HL-60/S4 (cell line): ENCODE results near the gene CDH13.
"Not testable (repeated sequence)": the region's sequence is repeated elsewhere in the genome, so short reads cannot be mapped to it uniquely, and the experiment has no call there.

Experiments
- in situ Hi-C: fragments of 300-500 bp; cut with MboI; formaldehyde crosslinking; loops from 2 replicates; pipeline ENCODE4 v1.14.3; 2022; ENCODE audit warnings: low sequenced_read_pairs

Gene CDH13

DNA sequence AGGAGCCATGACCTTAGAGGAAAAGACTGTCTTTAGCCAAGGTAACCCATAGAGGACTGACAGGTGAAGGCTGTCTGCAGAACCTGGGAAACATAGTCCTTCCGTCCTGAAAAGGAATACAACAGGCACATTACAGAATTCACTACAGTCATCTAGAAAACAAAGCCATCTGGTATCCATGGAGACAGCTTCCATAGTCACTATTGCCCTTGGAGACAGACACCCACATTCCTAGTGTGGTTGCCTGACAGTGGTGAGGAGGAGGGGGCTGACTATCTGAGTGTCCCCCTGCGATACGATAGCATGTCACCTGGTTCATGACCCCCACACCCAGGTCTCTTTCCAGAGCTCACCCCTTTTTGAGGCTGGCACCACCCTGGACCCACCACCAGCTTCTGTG lies 254.7 kb downstream of the CDH13 start:
- in situ Hi-C loops, result no loop called here

DNA sequence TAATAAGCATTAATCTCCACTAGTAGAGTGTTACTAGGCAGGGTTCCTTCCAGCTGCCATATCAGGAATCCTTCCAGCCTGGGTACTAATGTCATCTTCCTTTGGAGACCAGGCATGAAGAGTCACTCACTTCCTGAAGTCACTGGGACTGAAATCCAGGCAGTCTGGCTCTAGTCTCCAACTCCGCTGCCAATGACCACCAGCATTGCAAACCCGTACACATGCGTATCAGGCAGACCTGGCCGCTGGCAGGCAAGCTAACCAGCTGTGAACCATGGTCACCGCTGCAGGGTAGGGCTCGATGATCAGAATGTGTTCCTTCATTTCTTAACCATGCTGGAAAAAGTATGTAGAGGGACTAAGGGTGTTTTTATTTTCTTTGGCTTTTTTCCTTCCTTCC lies 255.5 kb downstream of the CDH13 start:
- in situ Hi-C loops, result no loop called here

DNA sequence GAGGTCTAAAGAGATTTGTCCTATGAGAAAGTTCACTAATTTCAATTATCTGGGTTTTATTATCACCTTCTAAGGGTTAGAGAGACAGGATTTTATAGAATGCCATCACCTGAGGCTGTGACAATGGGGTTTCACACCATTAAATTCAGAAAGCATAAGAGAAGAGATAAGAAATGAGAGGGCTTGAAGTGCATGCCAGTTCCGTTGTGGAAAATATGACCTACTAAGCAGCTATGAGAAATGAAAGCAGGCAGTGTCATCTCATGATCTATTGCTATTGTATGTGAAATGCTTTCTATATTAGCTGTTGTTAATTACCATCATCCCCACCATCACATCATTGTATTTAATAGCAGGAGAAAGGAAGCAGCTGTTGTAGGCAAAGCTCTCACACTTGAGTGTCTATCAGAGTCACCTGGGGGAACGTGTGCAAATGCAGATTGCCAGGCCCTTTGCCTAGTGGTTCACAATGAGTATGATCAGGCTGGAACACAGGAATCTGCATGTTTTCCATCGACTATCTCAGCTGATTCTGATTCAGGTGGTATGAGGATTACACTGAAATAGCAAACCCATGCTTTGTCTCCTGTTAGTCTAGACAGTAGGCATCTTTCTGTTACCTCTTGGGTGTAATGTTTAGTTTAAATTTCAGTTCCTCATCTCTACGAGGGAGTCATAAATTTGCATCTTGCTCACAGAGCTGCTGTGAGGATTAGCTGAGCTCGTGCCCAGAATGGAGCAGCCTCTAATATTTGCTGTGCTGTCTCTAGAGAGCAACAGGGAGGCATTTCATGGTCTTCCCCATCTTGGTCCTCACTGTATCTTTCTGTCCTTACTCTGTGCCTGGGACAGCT lies 256.4 kb downstream of the CDH13 start:
- in situ Hi-C loops, result no loop called here

DNA sequence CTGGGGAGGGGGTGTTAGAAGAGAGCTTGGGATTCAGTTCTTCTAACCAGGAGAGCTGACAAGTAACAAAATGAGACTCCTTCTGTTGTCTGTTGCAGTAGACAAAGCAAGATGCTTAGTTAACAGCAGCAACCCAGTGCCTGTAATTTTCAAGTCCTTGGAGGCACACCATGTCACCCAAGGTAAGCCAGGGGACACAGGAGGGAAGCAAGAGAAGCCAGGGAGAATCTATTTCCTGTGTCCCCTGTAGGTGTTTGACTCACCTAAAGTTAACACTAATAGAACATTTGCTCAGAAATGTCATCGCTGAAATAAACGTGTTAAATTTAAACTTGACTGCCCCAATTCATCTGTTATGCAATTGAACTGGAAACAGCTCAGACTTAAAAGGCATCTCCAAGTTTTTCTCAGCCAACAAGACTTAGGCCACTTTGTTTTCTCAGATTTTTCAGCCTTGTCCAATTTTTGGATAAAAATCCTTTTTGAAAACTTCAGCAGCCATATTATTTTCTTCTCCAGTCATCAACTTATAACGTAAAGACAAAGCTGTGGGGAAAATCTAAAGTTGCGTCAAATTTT lies 257.6 kb downstream of the CDH13 start:
- in situ Hi-C loops, result no loop called here

DNA sequence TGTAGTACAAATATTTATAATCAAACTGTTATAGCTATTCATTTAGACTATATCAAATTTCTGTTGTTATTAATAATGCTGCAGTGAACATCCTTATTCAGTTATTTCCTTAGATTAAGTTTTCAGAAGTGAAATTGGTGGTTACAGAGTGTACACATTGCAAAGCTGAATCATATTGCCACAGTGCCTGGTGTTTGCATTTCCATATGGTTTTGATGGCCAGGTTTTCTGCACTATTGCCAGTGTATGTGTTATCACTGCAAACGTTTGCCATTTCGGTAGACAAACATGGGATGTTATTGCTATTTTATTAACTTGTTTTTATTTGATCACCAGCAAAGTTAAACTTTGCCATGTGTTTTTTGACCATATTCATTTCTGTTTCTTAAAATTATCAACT lies 259.4 kb downstream of the CDH13 start:
- in situ Hi-C loops, result no loop called here

DNA sequence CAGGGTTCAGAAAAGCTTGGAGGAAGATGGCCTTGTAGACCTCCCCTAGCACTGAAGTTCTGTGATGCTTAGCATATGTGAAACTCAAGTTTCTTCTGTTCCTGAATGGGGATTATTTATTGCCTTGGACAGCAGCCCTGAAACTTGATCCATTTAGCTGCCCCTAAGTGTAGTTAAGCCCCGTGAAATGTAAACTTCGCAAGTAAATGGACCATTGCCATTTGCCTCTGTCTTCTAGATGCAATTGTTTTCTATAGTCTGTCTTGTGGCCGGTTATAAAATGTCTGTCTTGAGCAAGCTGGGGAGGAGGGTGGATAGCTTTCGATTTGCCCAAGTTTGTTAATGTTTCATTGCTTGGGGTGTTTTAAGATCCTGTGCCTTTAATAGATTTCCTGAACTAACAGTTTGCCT lies 261.8 kb downstream of the CDH13 start:
- in situ Hi-C loops, result no loop called here

DNA sequence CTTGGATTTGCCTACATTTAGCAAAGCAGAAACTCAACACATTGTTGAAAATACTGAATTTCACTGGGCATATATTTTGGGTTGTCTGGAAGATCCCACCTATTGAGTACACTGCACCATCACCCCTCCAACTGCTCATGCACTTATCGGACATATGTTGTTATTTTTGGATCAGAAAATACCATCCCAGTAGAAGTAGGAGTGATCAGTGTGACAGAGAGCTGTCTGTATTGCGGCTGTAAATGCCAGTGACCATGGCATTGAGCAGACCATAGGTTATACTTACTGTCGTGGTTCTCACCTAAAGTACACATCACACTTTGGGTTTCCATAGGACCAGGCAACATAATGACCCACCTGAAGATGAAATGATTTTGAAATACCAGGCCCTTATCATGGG lies 264.7 kb downstream of the CDH13 start:
- in situ Hi-C loops, result no loop called here

DNA sequence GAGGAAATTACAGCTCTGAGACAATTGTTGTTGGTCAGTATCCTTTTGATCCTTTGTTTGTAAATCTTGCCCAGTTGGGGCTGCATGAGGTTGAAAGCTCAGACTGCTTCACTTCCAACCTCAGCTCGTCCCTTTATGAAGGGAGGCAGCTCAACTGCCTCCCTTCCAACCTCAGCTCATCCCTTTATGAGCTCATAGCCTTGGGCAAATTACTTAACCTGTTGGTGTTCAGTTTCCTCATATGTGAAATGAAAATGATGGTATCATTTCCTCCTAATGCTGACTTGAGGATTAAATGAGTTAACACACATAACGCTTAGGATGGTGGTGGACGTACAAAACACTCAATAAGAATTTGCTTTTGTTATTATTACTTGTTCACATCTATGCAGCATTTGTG lies 265.1 kb downstream of the CDH13 start:
- in situ Hi-C loops, result no loop called here

DNA sequence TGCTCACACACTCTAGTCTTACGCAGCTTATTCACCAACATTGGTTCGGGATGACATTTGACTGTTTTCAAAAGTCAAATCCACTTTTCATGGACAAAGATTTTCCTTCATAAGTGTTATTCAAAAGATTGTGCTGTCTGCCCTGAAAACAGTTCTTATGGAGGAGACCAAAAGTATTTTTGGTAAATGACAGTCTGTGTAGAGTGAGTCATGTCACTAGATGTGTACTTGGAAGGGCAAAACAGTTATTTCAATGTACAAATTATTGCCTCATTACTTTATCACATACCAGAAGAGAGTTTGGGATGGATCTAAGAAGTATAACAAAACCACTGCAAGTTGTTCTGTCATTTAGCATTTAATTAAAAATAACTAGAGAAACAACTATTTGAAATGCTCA lies 265.6 kb downstream of the CDH13 start:
- in situ Hi-C loops, result no loop called here

DNA sequence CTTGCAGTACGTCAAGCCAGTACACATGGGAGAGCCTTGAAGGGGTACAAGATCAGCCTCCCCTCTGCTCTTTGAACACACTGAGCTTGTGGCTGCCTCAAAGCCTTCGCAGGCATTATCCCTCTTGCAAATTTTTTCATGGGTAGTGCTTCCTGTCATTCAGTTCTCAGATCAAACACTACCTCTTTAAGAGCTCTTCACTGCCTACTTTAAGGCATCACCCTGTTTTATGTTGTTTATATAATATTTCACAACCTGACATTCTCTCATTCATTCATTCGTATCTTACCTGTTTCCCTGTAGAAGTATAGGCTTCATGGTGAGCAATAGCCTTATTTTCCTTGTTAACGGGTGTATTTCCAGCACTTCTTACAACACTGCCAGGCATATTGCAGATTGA lies 269.1 kb downstream of the CDH13 start:
- in situ Hi-C loops, result no loop called here

DNA sequence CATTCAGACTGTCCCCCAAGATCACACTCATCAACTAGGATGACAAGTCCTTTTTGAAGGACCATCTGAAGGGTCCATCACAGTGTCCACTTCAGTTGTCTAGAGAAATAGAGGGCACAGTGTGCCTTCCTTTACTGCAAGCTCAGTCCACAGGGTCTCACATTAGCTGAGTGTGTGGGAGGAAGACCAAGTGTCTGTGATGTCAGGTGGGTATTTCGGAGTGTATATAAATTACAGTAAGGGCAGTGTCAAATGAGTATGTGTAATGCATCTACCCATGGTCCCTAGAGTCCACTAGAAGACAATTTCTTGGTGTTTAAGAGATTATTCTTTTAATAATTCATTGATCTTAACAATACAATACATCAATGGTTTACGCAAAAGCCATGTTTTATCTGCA lies 272.2 kb downstream of the CDH13 start:
- in situ Hi-C loops, result no loop called here

DNA sequence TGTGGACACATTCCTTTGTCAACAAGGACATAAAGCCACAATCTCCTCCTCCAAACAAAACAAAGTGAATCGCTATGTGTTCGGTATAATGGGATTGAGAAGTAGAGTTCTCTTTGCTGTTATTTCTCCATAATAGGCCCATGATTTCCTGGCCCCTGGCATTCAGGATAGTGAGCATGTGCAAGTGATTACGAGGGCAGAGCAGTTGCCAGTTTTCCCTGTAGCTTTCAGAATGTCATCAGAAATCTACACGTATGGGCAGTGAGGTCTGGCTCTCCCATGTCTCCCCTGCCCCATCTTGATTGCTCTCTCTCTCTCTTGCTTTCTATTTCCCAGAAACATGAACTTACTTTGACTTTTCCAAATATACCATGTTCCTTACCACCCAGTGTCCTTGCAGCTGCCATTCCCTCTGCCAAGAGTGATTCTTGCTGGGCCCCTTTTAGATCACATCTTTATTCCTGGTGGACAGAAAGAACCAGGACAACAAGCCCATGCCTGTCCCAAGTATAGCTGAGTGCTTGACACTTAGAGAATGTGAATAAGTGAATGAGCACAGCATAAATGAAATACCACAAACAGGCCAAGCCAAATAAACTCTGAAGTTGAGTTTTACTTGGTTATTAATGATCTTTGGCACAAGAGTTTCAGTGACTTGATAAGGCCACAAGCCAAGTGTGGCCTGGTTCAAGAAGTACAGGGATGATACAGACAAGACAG lies 273.1 kb downstream of the CDH13 start:
- in situ Hi-C loops, result no loop called here

DNA sequence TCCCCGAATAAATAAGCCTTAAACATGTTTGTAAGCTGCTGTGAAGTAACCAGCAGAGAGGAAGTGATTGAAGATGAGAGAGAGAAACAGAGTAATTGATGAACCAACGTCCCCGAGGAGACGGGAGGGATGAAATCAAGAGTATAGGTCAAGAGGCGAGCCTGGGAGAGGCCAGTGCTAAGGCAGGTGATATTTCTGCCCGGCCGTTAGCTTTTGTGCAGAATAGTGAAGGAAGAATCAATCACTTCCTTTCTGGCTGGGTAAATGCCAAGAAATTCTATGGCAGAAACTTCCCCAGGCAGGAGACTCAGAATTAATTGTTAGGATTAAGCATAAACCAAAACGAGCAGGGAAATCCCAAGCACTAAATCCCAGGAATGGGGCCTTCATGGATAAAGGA lies 273.8 kb downstream of the CDH13 start:
- in situ Hi-C loops, result no loop called here

DNA sequence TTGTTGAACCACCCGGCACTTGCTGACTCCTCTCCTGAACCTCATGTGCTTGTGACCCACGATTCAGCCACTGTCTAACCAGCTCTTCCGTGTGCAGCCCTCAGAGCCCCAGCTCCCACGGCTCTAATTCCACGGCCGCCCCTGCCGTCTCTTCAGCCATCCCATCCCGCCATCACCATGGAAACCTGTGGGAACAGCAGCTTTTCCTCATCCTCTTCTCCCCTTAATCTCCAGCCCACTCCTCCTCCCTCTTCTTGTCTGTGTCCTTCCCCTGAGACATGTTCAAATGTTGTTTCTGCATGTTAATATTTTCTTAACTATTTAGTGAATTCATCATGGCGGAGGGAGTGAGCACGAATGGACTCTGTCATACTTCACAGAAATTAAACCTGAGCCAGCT lies 285.2 kb downstream of the CDH13 start:
- in situ Hi-C loops, result no loop called here

DNA sequence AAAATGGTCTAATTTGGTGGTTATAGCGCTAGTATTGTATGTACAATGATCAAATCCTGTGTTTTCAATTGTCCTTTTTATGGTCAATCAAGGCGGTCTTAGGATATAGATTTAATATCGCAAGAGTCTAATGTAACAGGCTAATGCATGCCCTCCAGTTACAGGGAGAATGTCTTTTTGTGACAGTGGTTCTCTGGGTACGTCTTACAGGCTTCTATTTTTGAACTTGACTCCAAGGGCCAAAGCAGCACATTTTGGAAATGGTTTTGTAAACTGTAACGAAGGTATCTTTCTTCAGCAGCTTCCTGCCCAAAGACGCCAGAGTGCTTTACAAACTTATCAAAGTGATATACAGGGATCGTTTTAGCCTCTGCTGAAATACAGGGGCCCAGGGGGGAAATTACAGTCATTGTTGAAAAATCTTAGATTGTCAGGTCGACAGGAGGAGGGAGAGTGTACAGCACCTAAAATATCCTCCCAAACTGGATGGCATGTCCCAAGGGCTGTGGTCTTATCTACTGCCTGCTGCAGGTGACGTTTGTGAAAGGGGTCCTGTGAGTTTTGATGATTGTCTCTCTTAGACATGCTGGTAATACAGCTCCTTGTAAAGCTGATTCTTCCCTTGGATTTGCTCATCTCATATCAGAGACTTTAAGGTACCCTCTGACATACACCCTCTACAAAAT lies 288.5 kb downstream of the CDH13 start:
- in situ Hi-C loops, result no loop called here

DNA sequence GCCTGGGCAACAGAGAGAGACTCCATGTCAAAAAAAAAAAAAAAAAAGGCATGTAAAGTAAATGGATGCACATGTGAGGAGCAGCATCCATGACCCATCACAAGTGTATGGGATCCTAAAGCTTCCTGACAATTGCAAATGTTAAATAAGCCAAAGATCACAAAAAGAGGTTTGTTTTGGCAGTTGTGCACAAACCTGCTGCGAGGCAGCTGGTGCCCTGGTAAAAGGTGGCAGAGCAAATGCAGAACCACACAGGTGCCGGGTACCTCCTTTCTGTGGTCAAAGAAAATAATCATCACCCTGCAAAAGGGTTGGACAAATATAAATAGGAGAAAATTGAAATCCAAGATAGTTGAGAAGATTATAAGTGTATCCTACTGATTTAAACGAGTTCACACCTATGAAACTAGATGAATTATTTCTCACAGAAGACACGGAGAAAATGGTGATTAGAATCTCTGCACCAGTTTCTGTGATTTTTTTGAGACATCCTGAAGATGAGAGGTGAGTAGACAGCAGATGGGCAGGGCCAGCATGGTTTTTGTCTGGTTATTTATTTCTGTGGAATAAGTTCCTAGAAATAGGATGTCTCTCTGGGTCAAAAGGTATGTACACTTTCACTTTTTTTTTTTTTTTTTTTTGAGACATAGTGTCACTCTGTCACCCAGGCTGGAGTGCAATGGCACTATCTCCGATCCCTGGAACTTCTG lies 291.3 kb downstream of the CDH13 start:
- in situ Hi-C loops, result no loop called here

DNA sequence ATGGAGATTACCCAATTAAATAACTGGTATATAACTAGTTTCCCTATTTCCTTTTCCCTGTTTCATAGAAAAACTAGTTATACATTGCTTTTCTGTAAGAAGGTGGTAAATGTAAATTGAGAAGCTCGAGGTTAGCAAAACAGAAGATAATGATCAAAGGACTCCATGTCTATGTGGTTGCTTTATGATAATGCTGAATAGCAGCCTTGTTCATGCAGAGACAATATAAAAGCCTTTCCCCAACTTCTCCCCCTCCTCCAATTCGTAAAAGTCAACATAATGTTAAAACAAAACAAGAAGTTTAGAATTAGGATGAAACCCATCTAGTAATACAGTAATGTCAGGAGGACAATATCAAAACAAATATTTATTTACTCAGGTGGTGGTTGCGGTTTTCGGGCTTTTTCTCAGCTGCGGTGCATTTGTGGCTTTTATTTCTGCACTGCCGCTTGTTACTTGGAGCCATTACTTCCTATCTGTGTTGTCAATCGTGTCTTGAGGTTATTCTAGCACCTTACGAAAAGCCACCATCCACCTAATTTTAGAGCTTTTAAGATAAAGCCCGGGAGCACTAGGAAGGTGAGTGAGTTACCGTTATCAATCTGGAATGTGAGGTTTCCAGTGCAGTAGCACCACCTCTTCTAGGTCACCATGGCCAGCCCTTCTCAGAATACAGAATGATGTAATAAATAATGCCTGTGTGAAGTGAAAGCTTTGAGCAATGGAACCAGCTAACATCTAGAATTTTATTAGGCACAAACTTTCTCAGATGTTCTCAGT lies 297.5 kb downstream of the CDH13 start:
- in situ Hi-C loops, result no loop called here

DNA sequence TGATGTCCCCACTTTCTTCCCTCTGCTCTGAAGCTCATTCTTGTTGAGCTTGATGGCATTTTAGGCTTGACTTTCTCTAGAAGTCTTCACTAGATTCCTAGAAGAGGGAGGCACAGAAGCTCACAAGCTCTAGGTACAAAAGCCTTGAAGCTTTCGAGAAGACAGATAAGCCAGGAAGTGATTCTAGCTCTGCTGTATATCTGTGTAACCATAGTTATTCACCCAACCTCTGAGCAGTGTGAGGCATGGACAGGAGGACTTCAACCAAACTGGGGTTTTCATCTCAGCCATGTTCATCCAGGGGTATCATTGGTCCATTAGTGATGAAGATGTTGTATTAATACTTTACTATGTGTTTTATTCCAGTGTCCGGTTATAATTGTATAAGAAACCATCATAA lies 299.7 kb downstream of the CDH13 start:
- in situ Hi-C loops, result no loop called here

DNA sequence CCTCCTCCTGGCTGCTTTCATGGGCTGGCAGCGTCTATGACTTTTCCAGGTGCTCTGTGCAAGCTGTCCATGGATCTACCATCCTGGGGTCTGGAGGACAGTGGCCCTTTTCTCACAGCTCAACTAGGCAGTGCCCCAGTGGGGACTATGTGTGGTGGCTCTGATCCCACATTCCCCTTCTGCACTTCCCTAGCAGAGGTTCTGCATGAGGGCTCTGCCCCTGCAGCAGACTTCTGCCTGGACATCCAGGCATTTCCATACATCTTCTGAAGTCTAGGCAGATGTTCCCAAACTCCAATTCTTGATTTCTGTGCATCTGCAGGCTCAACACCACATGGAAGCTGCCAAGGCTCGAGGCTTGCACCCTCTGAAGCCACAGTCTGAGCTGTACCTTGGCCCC lies 307.2 kb downstream of the CDH13 start:
- in situ Hi-C loops, result not testable (repeated sequence)

DNA sequence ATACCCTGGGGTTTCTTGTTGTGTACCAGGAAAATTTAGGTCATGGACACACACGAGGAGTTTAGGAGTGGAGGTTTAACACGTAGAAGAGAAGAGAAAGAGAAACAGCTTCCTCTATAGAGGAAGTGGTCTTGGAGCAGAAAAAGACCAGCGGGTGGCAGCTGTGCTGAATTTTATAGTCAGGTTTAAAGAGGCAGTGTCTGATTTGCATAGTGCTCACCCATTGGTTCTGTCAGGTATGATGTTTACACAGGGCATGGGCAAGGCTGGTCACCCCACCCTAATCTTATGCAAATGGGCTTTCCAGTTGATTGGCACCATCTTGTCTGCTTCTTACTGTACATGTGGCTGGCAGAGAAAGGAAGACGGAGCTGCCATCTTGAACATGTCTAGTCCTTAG lies 309.0 kb downstream of the CDH13 start:
- in situ Hi-C loops, result no loop called here
